ENCODE measurements around the gene MCL1.

The MCL1 gene

DNA sequence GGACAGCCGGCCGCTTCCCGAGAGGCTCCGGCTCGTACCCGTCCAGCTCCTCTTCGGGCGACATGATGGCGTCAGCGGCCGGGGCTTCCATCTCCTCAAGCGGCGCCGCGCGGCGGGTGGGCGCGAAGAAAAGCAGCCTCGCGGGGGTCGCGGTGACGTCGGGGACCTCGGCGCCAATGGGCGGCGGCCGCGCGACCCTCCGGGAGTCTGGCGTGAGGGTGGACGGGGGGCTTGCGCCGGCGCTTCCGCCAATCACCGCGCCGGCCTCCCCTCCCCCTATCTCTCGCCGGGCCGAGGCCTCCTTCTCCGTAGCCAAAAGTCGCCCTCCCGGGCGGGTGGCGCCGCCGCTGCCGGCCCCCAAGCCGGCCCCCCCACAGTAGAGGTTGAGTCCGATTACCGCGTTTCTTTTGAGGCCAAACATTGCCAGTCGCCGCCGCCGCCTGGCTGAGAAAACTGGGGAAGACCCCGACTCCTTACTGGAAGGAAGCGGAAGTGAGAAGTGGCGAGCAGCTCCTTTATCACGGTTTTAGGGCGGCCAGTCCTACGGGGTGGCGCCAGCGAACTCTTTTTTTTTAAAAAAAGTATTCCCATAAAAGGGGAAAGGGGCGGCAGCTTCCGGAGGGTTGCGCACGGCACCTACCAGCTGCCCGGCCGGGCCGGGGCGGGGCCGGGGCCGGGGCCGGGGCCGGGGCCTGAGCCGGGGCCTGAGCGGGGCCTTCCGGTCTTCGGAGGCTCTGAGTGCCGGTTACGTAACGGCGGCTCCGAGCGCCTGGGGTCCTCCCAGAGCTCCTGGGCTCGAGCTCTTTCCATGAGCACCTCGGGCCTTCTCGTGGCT, at the start of gene MCL1:
TSS of gene MCL1 (minus strand) at position 501 of the 835 bp plus-strand sequence. CDS start at position 421, 80 bp downstream.
- peaks cover 35% of the 10 kb centered on the region for H3K36me3 ChIP-seq (ENCODE audit: insufficient read depth, low read length)
- H2AFZ ChIP-seq (ENCODE audit: low read length) = peak within 1 kb of the TSS; percentile 39
- H4K20me1 ChIP-seq (ENCODE audit: insufficient read depth, low read length, poor library complexity, severe bottlenecking) = peaks cover 48% of the 10 kb centered on the region

DNA sequence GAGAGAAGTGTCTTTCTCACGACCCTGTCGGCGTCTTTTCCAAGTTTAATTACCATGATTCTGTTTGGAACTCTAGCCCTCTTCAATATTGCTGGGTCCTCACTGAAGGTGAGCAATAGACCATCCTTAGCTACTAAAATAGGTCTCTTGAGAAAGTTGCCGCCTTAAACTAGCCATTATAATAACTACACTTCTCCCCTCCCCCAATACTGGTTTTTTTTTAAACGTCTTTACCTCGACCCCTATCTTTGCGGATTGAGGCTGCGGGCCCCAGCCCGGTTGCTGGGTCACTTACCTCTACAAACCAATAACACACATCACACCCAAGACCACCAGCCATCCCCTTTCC, 49.3 kb upstream of the MCL1 start:
- H3K9me2 ChIP-seq (replicated peaks; ENCODE audit: low read depth, low read length) = no peaks in the 10 kb centered on the region
- peaks cover 42% of the 10 kb centered on the region for H3K79me2 ChIP-seq (ENCODE audit: insufficient read depth, low read length)
- peak overlapping the region; percentile 39; the same call in 1 of the 2 replicates for H2AFZ ChIP-seq (ENCODE audit: low read length)
- H3K4me1 ChIP-seq (ENCODE audit: insufficient read depth, low read length, poor library complexity, severe bottlenecking) = peaks cover 20% of the 10 kb centered on the region
- H3K4me2 ChIP-seq (ENCODE audit: low read depth, low read length, poor library complexity, severe bottlenecking) = peak overlapping the region; percentile 96
- no peaks in the 10 kb centered on the region for H3K27me3 ChIP-seq (ENCODE audit: insufficient read depth, low read length, poor library complexity, severe bottlenecking)
- H3F3A ChIP-seq (ENCODE audit: low read depth) = 0 out of 2 replicates have a peak, but pooled peaks cover 2% of the 10 kb centered on the region
- peak overlapping the region; percentile 86 for H3K9ac ChIP-seq (ENCODE audit: low read depth, low read length, poor library complexity, severe bottlenecking)
- H3K9me3 ChIP-seq (ENCODE audit: insufficient read depth, low read depth, low read length) = no peaks in the 10 kb centered on the region
- no peak for TF ChIP-seq EZH2phosphoT487 (IDR thresholded peaks at IDR 0.05; ENCODE audit: borderline replicate concordance)
- H3K36me3 ChIP-seq (ENCODE audit: insufficient read depth, low read length) = peaks cover 33% of the 10 kb centered on the region; the same call in 1 of the 2 replicates
- peaks cover 16% of the 10 kb centered on the region for H4K20me1 ChIP-seq (ENCODE audit: insufficient read depth, low read length, poor library complexity, severe bottlenecking)
- H3K4me3 ChIP-seq (ENCODE audit: low read length, poor library complexity, severe bottlenecking) = peak overlapping the region; percentile 91

More for the DNA sequence above, at the start of gene MCL1:
- H3K9ac ChIP-seq (ENCODE audit: low read depth, low read length, poor library complexity, severe bottlenecking) = peak within 1 kb of the TSS; percentile 97
- peak within 1 kb of the TSS; percentile 99 for H3K4me2 ChIP-seq (ENCODE audit: low read depth, low read length, poor library complexity, severe bottlenecking)
- peak within 1 kb of the TSS; percentile 97 for H3K4me3 ChIP-seq (ENCODE audit: low read length, poor library complexity, severe bottlenecking)
- TF ChIP-seq, protein P1, sequence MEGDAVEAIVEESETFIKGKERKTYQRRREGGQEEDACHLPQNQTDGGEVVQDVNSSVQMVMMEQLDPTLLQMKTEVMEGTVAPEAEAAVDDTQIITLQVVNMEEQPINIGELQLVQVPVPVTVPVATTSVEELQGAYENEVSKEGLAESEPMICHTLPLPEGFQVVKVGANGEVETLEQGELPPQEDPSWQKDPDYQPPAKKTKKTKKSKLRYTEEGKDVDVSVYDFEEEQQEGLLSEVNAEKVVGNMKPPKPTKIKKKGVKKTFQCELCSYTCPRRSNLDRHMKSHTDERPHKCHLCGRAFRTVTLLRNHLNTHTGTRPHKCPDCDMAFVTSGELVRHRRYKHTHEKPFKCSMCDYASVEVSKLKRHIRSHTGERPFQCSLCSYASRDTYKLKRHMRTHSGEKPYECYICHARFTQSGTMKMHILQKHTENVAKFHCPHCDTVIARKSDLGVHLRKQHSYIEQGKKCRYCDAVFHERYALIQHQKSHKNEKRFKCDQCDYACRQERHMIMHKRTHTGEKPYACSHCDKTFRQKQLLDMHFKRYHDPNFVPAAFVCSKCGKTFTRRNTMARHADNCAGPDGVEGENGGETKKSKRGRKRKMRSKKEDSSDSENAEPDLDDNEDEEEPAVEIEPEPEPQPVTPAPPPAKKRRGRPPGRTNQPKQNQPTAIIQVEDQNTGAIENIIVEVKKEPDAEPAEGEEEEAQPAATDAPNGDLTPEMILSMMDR (conservative IDR thresholded peaks at IDR 0.05; ENCODE audit: low read length) = no peak
- TF ChIP-seq EZH2phosphoT487 (IDR thresholded peaks at IDR 0.05; ENCODE audit: borderline replicate concordance) = no peak
- no peaks in the 10 kb centered on the region for H3K9me2 ChIP-seq (replicated peaks; ENCODE audit: low read depth, low read length)
- peaks cover 16% of the 10 kb centered on the region for H3K27me3 ChIP-seq (ENCODE audit: insufficient read depth, low read length, poor library complexity, severe bottlenecking)
- no peaks in the 10 kb centered on the region for H3F3A ChIP-seq (ENCODE audit: low read depth)
- peaks cover 39% of the 10 kb centered on the region for H3K4me1 ChIP-seq (ENCODE audit: insufficient read depth, low read length, poor library complexity, severe bottlenecking)
- H3K9me3 ChIP-seq (ENCODE audit: insufficient read depth, low read depth, low read length) = no peaks in the 10 kb centered on the region
- H3K79me2 ChIP-seq (ENCODE audit: insufficient read depth, low read length) = peaks cover 58% of the 10 kb centered on the region

DNA sequence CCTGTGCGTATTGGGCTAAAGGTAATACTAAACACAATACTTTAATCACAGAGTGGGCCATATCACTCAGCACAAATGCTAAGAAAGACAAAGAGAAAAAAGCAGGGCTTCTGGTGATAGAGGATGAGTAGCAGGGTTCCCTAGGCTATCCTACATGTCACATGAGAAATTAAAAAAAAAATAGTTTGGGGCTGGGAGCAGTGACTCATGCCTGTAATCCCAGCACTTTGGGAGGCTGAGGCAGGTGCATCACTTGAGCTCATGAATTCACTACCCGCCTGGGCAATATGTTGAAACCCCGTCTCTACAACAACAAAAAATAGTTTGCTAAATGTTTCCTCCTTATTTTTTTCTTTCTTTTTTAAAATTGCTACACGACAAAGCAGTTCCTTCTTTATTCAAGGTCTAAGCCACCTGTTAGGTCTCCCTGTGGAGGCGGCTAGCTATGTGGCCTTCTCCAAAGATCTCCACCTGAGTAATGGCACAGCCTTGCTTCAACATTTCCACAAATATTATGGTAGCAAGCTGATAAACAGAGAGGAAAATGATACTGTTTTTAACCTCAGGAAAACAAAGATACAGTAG, 48.5 kb upstream of the MCL1 start:
- H3K9me2 ChIP-seq (replicated peaks; ENCODE audit: low read depth, low read length) = no peaks in the 10 kb centered on the region
- peaks cover 23% of the 10 kb centered on the region for H3K4me1 ChIP-seq (ENCODE audit: insufficient read depth, low read length, poor library complexity, severe bottlenecking)
- no peak overlapping the region for H2AFZ ChIP-seq (ENCODE audit: low read length)
- H3K27me3 ChIP-seq (ENCODE audit: insufficient read depth, low read length, poor library complexity, severe bottlenecking) = no peaks in the 10 kb centered on the region
- peaks cover 39% of the 10 kb centered on the region; the same call in 1 of the 2 replicates for H3K36me3 ChIP-seq (ENCODE audit: insufficient read depth, low read length)
- H3K79me2 ChIP-seq (ENCODE audit: insufficient read depth, low read length) = peaks cover 42% of the 10 kb centered on the region
- no peaks in the 10 kb centered on the region for H3K9me3 ChIP-seq (ENCODE audit: insufficient read depth, low read depth, low read length)
- 0 out of 2 replicates have a peak, but pooled peaks cover 2% of the 10 kb centered on the region for H3F3A ChIP-seq (ENCODE audit: low read depth)
- peak overlapping the region; percentile 86 for H3K9ac ChIP-seq (ENCODE audit: low read depth, low read length, poor library complexity, severe bottlenecking)
- TF ChIP-seq EZH2phosphoT487 (IDR thresholded peaks at IDR 0.05; ENCODE audit: borderline replicate concordance) = no peak
- TF ChIP-seq, protein P1 (conservative IDR thresholded peaks at IDR 0.05; ENCODE audit: low read length) = no peak
- peak overlapping the region; percentile 91 for H3K4me3 ChIP-seq (ENCODE audit: low read length, poor library complexity, severe bottlenecking)
- peaks cover 17% of the 10 kb centered on the region for H4K20me1 ChIP-seq (ENCODE audit: insufficient read depth, low read length, poor library complexity, severe bottlenecking)
- peak overlapping the region; percentile 96 for H3K4me2 ChIP-seq (ENCODE audit: low read depth, low read length, poor library complexity, severe bottlenecking)
